GM12873 (cell line): ENCODE data around the gene RTEL1.

Source experiments
- TF ChIP-seq, protein P1 (sequence below): IDR thresholded peaks from 2 replicates; pipeline ENCODE4 v1.5.1; 2012; ENCODE audit warnings: low read depth, mild to moderate bottlenecking, moderate library complexity, low read length, control low read depth; ENCODE audit not compliant: insufficient read depth; ENCODE audit errors: missing control alignments

RTEL1 gene

GRCh38 chr20:63705232-63706026 lies 47.3 kb downstream of the RTEL1 start:
- TF ChIP-seq, protein P1, sequence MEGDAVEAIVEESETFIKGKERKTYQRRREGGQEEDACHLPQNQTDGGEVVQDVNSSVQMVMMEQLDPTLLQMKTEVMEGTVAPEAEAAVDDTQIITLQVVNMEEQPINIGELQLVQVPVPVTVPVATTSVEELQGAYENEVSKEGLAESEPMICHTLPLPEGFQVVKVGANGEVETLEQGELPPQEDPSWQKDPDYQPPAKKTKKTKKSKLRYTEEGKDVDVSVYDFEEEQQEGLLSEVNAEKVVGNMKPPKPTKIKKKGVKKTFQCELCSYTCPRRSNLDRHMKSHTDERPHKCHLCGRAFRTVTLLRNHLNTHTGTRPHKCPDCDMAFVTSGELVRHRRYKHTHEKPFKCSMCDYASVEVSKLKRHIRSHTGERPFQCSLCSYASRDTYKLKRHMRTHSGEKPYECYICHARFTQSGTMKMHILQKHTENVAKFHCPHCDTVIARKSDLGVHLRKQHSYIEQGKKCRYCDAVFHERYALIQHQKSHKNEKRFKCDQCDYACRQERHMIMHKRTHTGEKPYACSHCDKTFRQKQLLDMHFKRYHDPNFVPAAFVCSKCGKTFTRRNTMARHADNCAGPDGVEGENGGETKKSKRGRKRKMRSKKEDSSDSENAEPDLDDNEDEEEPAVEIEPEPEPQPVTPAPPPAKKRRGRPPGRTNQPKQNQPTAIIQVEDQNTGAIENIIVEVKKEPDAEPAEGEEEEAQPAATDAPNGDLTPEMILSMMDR: no peak

DNA sequence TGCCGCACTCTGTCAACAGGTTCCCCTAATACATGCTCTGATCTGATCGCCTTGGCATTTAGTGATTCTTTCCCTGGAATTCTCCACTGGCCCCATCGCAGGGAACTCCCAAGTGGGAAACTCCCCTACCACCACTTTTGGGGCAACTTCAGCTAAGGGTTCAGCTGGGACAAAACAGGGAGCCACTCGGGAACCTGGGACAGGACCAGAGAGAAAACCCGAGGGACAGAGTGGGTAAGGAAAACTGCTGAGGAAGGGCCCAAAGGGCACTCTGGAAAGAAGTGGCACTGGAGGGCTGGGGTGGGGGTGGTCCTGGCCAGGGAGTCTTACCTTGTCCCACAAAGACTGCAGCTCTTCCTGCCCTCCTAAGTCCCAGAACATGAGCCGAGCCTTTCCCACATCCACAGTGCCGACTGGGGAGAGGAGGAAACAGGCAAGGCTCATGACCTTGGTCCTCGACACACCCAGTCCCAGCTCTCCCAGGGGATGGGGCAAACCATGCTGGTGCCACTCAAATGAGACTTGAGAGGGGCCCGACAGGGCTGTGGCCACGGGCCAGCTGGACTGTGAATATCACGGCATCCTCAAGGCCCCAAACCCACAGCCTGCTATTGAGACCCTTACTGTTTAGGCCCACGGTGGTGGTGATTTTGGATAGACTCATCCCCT lies 48.0 kb downstream of the RTEL1 start:
- TF ChIP-seq, protein P1: no peak

- TF ChIP-seq, protein P1: peak; percentile 87
Measured at GRCh38 chr20:63706852-63707557, 48.9 kb downstream of the RTEL1 start.

DNA sequence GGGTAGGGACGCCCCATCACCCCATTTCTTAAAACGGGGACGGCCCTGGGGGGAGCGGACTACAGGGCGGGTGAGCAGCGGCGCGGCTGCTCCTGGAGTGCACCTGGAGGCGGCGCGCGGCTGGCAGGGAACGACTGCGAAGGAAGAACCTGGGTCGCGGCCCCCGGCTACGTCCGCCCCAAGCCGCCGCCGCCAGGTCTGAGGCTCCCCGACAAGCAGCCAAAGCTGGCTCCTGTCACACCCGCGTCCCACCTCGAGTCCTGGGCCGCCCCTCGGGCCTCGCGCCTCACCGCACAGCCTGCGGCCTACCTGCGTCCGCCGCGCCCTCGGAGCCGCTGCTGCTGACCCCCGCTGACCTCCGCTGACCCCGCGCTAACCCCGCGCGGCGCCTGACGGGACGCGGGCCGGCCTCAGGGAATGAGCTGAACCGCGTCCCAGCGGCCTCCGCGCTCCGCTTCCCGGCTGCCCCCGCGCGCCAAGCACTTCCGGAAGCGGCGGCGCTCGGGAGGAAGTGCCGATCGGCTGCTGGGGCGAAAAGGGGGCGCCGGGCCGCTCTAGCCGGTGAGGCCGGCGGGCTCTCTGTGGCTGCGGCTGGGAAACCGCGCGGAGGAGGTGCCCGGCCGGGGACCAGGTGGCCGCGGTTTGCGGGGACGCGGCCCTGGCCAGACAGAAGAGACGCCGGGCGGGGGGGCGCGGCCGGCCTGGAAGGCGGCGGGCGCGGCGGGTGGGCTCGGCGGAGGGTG lies 49.6 kb downstream of the RTEL1 start, which contains the start of the genes ARFRP1 and ZGPAT:
ARFRP1 (minus strand) TSS at position 419 of the 743 bp plus-strand sequence. CDS start 885 bp downstream, outside the sequence.
ZGPAT (plus strand) TSS at position 482 of the 743 bp plus-strand sequence. CDS start 542 bp downstream, outside the sequence.
- TF ChIP-seq, protein P1: no peak

GRCh38 chr20:63708301-63709148 lies 50.4 kb downstream of the RTEL1 start:
- TF ChIP-seq, protein P1: no peak

DNA sequence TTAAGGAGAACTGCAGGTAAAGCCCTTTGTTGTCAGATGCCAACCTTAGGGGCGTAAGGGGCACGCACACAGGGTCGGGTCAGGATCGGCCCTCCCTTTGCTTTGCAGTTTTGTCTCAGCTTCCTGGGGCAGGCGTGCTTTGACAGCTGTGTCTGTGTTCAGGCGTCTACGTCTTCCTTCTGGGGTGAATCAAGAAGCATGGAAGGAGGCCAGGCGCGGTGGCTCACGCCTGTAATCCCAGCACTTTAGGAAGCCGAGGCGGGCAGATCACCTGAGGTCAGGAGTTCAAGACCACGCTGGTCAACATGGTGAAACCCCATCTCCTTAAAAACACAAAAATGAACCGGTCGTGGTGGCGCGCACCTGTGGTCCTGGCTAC lies 51.0 kb downstream of the RTEL1 start:
- TF ChIP-seq, protein P1: no peak
